Nephron progenitor cell (in vitro differentiated cells): ENCODE measurements around the gene ZFAND6.
A peak's percentile ranks its signal among the peaks of the same experiment; 100 is the strongest.

Experiments used
- DNase-seq: peaks from one replicate; pipeline ENCODE4 v3.0.0; 2021
- H3K27ac Mint-ChIP-seq: 2 replicates; pipeline ENCODE4 v1.8.0; 2021; ENCODE audit warnings: mild to moderate bottlenecking, moderate library complexity, mixed read lengths
- H3K27me3 Mint-ChIP-seq: 2 replicates; pipeline ENCODE4 v1.8.0; 2021; ENCODE audit warnings: mild to moderate bottlenecking, low read depth, mixed read lengths; ENCODE audit not compliant: poor library complexity
- H3K36me3 Mint-ChIP-seq: 2 replicates; pipeline ENCODE4 v1.8.0; 2021; ENCODE audit warnings: low read depth, mixed read lengths
- H3K4me1 Mint-ChIP-seq: 2 replicates; pipeline ENCODE4 v1.8.0; 2021; ENCODE audit warnings: mixed read lengths
- H3K4me3 Mint-ChIP-seq: 2 replicates; pipeline ENCODE4 v1.8.0; 2021; ENCODE audit warnings: mild to moderate bottlenecking, moderate library complexity, mixed read lengths
- H3K9me3 Mint-ChIP-seq: 2 replicates; pipeline ENCODE4 v1.8.0; 2021; ENCODE audit warnings: mild to moderate bottlenecking, moderate library complexity, mixed read lengths
- TF ChIP-seq, protein P1 (sequence below): fragments of 200-600 bp; sonication (generic); IDR thresholded peaks from 2 replicates; pipeline ENCODE4 v1.5.0; 2021; ENCODE audit warnings: antibody characterized with exemption

ZFAND6 gene

DNA sequence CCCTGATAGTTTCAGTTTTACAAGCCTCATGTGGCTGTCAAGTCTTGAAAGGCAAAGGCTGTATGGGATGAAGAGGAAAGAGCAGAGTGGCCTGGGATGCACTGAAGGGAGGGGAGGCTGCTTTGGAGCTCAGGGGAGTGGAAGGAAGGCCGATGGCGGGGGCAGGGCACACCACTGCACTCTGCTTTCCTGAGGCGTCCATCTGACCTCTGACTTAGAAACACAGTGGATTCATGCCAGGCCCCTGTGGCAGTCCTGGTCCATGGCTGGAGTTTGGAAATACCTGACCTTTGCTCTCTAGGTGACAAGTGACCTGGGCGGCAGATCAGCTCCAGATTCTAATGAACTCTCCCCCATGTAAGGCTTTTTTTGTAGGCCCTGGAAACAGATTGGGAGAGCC is 112.3 kb downstream of the ZFAND6 start:
- no peak overlapping the region for H3K4me3 Mint-ChIP-seq
- TF ChIP-seq, protein P1, sequence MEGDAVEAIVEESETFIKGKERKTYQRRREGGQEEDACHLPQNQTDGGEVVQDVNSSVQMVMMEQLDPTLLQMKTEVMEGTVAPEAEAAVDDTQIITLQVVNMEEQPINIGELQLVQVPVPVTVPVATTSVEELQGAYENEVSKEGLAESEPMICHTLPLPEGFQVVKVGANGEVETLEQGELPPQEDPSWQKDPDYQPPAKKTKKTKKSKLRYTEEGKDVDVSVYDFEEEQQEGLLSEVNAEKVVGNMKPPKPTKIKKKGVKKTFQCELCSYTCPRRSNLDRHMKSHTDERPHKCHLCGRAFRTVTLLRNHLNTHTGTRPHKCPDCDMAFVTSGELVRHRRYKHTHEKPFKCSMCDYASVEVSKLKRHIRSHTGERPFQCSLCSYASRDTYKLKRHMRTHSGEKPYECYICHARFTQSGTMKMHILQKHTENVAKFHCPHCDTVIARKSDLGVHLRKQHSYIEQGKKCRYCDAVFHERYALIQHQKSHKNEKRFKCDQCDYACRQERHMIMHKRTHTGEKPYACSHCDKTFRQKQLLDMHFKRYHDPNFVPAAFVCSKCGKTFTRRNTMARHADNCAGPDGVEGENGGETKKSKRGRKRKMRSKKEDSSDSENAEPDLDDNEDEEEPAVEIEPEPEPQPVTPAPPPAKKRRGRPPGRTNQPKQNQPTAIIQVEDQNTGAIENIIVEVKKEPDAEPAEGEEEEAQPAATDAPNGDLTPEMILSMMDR = no peak

DNA sequence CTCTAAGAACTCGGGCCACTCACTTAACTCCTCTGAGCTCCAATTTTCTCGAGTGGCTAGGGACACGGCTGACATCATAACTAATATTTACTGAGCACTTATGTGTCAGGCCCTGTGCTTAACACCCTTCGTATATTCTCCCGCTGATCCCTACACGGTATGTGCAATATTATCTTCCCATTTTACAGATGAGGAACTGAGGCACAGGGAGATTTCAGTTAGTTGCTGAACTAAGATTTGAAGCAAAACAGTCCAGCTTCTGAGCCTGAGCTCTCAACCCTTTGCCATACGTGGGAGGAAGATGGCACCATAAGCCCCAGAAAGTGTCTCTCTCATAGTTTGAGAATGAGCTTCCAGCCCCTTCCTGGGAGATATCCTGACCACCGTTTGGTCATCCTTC is 112.9 kb downstream of the ZFAND6 start:
- no peak for DNase-seq
- Mint-ChIP-seq H3K27me3 (peaks cover 3% of the 10 kb centered on the region), H3K27ac (peak overlapping the region; percentile 57), H3K36me3 (peaks cover 78% of the 10 kb centered on the region), H3K4me1 (peaks cover 9% of the 10 kb centered on the region), H3K4me3 (no peak overlapping the region), H3K9me3 (no peaks in the 10 kb centered on the region)
- TF ChIP-seq, protein P1 = no peak

More for the DNA sequence above, 112.3 kb downstream of the ZFAND6 start:
- Mint-ChIP-seq H3K27me3 (peaks cover 5% of the 10 kb centered on the region), H3K4me1 (peaks cover 16% of the 10 kb centered on the region), H3K36me3 (peaks cover 78% of the 10 kb centered on the region), H3K9me3 (no peaks in the 10 kb centered on the region), H3K27ac (no peak overlapping the region)
- DNase-seq = no peak

DNA sequence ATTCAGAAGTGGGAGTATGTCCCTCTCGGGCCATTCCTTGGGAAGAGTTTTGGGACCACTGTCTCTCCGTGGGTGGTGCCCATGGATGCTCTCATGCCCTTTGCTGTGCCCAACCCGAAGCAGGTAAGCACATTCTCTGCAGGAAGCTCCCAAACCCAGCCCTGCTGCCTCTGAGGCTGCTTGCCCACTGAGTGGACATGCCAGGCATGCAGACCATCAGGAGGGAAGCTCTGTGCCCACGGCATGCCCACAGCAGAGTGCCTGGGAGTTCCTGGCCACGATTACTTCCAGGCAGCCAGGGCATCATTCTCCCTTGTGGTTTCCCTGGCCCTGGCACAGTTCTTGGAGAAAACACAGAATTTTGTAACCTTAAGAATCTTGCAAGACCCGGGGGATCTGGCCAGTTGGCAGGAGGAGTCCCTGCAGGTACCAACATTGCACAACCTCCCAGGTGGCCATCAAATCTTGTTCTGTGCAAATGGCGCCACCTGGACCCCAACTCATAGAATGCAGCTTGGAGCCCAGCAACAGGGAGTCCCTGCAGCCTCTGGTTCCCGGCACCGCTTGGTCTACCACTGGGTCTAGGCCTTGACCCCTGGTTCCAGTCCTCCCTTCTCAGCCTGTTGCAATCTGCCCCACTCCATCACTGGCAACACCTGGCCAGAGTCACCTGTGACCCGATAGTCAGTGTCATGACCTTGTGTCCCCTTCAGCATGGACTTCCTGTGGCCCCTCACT is 113.7 kb downstream of the ZFAND6 start:
- TF ChIP-seq, protein P1 = peak; percentile 70

GRCh38 chr15:80174017-80174746 is 114.7 kb downstream of the ZFAND6 start:
- DNase-seq = no peak
- Mint-ChIP-seq H3K4me1 (peaks cover 5% of the 10 kb centered on the region), H3K9me3 (no peaks in the 10 kb centered on the region), H3K4me3 (no peak overlapping the region), H3K27ac (no peak overlapping the region), H3K36me3 (peaks cover 83% of the 10 kb centered on the region), H3K27me3 (peaks cover 9% of the 10 kb centered on the region)
- TF ChIP-seq, protein P1 = no peak

More for the DNA sequence above, 113.7 kb downstream of the ZFAND6 start:
- Mint-ChIP-seq H3K4me1 (peaks cover 5% of the 10 kb centered on the region), H3K27me3 (peaks cover 3% of the 10 kb centered on the region), H3K36me3 (peaks cover 80% of the 10 kb centered on the region), H3K27ac (no peak overlapping the region), H3K4me3 (no peak overlapping the region), H3K9me3 (no peaks in the 10 kb centered on the region)
- peak; percentile 67 for DNase-seq

- Mint-ChIP-seq H3K36me3 (peaks cover 82% of the 10 kb centered on the region), H3K27ac (no peak overlapping the region), H3K9me3 (no peaks in the 10 kb centered on the region), H3K27me3 (peaks cover 9% of the 10 kb centered on the region), H3K4me1 (peaks cover 5% of the 10 kb centered on the region), H3K4me3 (no peak overlapping the region)
- TF ChIP-seq, protein P1 = no peak
- DNase-seq = no peak
Observed at GRCh38 chr15:80175436-80175835, 116.0 kb downstream of the ZFAND6 start.
